Bronchial epithelial cell (primary cell): Measurements from ENCODE around the gene TAS2R38. TPM values are rescaled to one million over a fixed set of nuclear protein-coding genes. Genes with fewer than 3 reads are reported as not detected.
"Not testable (repeated sequence)": the region's sequence is repeated elsewhere in the genome, so short reads cannot be mapped to it uniquely, and the experiment has no call there.

Experiments used
- DNase-seq: peaks from one replicate; pipeline ENCODE4 v3.0.0-alpha.2; 2010; ENCODE audit warnings: low read depth
- FAIRE-seq: peaks from 2 replicates; lab custom pipeline; 2011; peaks lifted over from hg19 to GRCh38; lab: Jason Lieb, UNC
- H3K27me3 ChIP-seq: 2 replicates; pipeline ENCODE4 v1.5.1; 2011; ENCODE audit warnings: low read length; ENCODE audit not compliant: control insufficient read depth, insufficient read depth
- H3K36me3 ChIP-seq: 2 replicates; pipeline ENCODE4 v1.5.1; 2011; ENCODE audit warnings: low read length; ENCODE audit not compliant: control insufficient read depth, insufficient read depth
- H3K4me3 ChIP-seq: 2 replicates; pipeline ENCODE4 v1.5.1; 2011; ENCODE audit warnings: mild to moderate bottlenecking, low read depth, low read length, control low read depth
- CTCF ChIP-seq: IDR thresholded peaks from 2 replicates; pipeline ENCODE4 v1.5.1; 2011; ENCODE audit warnings: mild to moderate bottlenecking, moderate library complexity, low read length, control low read depth, inconsistent platforms; ENCODE audit not compliant: insufficient read depth, severe bottlenecking
- total RNA-seq: library from RNA; depleted of rRNA; stranded (reverse); fragments of >200 nt; gene quantifications from 2 replicates; pipeline ENCODE4 v1.2.1, GENCODE V29; 2014

The TAS2R38 gene
- total RNA-seq, 1 donor from 2014 or later: not detected

- Histone ChIP-seq H3K27me3 (no peaks in the 10 kb centered on the region), H3K4me3 (no peak overlapping the region), H3K36me3 (no peaks in the 10 kb centered on the region)
- FAIRE-seq (no peak), DNase-seq (no peak)
- no peak for TF ChIP-seq CTCF
These were observed 16.6 kb upstream of the TAS2R38 start for GRCh38 chr7:141990011-141990725.

- FAIRE-seq: not testable (repeated sequence)
These were observed 14.2 kb upstream of the TAS2R38 start for GRCh38 chr7:141987803-141988202.

DNA sequence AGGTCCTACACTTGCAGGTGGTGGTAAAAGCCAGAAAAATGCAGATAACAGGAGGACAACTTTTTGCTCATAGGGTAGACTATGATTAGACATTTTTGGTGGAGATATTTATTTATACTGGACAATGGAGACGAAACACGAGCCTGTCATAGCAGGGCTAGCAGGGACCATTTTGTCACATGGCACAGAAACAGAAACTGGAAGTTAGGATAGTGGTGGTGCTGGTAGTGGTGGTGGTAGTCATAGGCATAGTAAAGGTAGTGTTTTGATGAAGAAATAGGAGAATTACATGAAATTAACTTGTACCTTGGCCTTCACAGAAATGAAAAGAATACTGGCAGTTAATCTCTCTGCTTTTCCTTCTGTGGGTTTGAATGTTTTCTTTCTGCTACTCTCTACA is 13.3 kb upstream of the TAS2R38 start:
- no peak for TF ChIP-seq CTCF
- no peak for DNase-seq
- no peaks in the 10 kb centered on the region for H3K27me3 ChIP-seq
- H3K4me3 ChIP-seq: no peak overlapping the region
- FAIRE-seq: no peak
- no peaks in the 10 kb centered on the region for H3K36me3 ChIP-seq

More at GRCh38 chr7:141987803-141988202, 14.2 kb upstream of the TAS2R38 start:
- H3K27me3 ChIP-seq, DNase-seq, H3K36me3 ChIP-seq, H3K4me3 ChIP-seq: not testable (repeated sequence)

DNA sequence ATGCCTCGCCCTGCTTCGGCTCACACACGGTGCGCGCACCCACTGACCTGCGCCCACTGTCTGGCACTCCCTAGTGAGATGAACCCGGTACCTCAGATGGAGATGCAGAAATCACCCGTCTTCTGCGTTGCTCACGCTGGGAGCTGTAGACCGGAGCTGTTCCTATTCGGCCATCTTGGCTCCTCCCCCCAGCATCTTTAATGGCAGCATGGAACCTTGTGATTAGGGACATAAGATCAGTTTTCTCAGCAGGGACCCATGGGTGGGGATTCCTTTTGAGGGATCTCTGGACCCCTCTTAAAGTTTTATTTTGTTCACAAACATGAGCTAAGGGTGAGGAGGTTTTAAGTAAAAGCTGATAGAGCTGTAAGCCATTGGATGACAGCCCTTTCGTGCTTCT is 12.4 kb upstream of the TAS2R38 start:
- H3K36me3 ChIP-seq, DNase-seq, H3K27me3 ChIP-seq, FAIRE-seq, H3K4me3 ChIP-seq: not testable (repeated sequence)

DNA sequence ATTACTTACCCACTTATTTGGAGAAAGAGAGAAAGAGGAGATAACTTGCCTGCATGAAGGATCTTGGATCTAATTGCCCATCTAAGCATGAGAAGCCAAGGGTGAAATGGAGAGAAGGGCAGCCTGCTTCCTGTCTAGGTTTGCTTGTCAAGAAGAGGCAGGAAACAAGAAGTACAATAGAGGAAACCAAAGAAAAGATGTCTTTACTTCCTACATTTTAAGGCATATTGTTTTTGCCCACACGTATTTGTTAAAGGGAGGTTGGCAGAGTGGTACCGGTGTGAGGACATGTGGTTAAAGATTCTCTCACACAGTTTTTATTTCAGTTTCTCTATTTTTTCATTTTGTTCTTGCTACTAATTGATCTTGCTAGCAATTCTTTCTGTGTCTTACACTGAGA is 6.0 kb upstream of the TAS2R38 start:
- FAIRE-seq (no peak), DNase-seq (no peak)
- TF ChIP-seq CTCF: no peak
- no peak overlapping the region for H3K4me3 ChIP-seq
- no peaks in the 10 kb centered on the region for H3K36me3 ChIP-seq
- H3K27me3 ChIP-seq: no peaks in the 10 kb centered on the region

DNA sequence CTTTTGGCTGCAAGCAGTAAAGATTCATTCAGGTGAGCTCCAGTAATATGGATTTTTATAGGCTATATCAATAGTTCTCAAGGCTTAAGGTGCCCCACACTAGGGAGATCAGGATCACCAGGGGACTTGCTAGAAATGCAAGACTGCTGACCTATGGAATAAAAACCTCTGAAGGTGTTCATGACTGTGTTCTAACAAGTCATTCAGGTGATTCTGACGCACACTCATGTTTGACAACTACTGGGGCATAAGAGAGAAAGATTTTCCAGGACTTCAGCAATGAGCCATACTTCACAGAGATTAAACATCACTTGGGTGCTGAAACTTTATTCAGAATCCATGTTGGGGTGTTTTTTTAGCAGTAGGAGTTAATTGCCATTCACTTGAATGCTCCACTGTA is 4.8 kb upstream of the TAS2R38 start:
- Histone ChIP-seq H3K4me3 (no peak overlapping the region), H3K36me3 (no peaks in the 10 kb centered on the region), H3K27me3 (no peaks in the 10 kb centered on the region)
- FAIRE-seq: no peak
- TF ChIP-seq CTCF: no peak
- peak; percentile 60 for DNase-seq
